Anterior cingulate cortex (tissue), 58 donors: ENCODE measurements around the gene KLC1.
A peak's percentile ranks its signal among the peaks of the same experiment; 100 is the strongest.

Experiments used
- DNase-seq, 58 donors: peaks; one replicate each; lab custom pipeline; 2025; lab: John Stamatoyannopoulos, UW

KLC1 gene

DNA sequence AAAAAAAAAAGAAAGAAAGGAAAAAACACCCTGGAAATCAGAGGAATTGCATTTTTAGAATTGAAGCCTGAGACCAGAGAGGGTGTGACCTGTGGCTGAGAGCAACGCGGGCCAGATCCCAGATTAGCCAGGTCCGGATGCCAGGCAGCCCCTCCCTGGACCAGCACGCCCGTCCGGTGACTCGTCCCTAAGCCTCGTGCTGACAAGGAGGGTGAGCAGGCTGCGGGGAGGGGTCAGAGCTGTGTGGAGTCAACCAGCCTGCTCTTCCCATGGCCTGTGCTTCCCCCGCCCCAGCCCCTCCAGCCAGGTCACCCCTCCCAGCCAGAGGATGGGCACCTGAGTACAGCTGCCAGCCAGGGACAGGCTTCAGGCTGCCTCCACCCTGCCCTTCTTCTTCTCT lies 4.2 kb upstream of the KLC1 start:
- DNase-seq: no peak

DNA sequence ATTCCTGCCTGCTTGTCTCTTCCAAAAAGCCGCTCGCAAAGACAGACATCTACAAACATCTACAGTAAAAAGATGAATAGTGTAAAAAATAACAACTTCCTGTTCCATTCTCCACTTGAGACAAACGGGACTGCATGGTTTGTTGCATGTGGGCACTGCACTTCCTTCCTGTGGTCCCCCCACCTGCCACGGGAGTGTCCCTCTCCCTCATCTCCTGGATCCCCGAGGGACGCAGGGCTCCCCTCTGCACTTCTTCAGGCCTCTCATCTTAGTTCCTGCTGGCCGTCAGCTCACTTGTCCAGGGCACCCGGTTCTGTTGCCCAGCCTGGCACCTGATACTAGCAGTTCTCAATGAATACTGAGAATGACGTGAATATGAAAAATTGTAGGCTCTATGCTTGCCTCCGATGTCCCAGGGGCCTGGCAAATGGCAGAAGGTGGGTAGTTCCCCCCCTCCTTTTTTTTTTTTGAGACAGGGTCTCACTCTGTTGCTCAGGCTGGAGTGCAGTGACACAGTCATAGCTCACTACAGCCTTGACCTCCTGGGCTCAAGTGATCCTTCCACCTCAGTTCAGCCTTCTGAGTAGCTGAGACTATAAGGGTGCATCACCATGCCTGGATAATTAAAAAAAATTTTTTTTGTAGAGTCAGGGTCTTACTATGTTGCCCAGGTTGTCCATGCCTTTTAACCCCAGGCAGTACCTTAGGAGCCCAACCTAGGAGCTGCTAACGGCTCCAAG lies 3.5 kb upstream of the KLC1 start:
- DNase-seq: no peak

- no peak for DNase-seq
Measured at GRCh38 chr14:103626146-103626850, 2.7 kb upstream of the KLC1 start.

DNA sequence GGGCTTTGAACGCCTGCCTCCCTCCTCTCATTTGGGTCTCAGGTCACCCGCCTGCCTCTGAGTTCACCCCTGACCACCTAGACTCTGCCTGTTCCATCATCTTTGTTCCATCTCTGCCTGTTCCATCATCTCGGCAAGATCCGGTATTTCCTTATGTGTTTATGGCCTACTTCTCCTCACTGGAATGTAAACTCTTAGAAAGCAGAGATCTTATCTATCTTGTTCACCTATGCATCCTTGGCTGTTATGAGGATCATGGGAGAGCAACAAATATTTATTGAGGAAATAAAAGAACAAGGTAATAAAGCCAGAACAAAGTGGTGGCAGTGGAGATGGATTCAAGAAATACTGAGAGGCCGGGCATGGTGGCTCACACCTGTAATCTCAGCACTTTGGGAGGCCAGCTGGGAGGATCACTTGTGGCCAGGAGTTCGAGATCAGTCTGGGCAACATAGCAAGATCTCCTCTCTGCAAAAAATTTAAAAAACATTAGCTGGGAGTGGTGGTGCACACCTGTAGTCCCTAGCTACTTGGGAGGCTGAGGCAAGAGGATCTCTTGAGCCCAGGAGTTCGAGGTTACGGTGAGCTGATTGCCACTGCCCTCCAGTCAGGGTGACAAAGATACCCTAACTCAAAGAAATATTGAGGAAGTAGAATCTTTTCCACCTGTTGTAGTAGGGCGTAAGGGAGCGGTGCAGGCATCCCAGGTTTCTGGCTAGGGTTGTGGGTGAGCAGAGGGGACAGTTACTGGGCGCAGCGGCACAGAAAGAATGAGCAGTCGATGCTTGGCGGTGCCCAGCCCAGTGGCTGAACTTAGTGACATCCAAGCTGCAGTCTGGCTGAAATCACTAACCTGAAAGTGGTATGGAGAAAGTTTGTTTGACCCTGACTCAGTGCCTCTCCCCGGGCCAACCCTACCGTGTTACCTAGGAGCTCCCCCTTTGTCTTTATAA lies 1.7 kb upstream of the KLC1 start:
- DNase-seq: no peak

DNA sequence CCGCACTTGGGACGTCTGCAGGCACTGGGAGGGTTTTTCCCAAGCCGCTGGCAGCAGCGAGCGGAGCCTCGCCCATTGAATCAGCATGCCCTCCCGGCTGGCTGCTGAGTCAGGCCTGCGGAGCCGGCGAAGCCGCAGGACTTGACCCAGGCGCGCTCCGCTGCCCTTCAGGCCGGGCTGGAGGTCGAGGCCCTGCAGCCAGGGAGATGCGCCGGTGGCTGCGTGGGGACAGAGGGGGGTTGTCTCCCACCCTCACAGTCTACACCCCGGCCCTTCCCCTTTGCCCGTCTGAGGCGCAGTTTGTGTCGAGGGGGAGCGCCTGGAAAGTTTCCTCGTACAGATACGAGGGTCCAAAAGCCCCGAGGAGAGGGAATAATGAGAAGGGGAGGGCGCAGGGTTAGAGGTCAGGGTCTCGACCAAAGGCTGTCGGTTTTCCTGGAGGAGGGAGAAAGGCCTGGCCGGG lies 759 bp upstream of the KLC1 start:
- DNase-seq: peak in 33 of 58 donors; percentile 11 to 66 (median 43)

DNA sequence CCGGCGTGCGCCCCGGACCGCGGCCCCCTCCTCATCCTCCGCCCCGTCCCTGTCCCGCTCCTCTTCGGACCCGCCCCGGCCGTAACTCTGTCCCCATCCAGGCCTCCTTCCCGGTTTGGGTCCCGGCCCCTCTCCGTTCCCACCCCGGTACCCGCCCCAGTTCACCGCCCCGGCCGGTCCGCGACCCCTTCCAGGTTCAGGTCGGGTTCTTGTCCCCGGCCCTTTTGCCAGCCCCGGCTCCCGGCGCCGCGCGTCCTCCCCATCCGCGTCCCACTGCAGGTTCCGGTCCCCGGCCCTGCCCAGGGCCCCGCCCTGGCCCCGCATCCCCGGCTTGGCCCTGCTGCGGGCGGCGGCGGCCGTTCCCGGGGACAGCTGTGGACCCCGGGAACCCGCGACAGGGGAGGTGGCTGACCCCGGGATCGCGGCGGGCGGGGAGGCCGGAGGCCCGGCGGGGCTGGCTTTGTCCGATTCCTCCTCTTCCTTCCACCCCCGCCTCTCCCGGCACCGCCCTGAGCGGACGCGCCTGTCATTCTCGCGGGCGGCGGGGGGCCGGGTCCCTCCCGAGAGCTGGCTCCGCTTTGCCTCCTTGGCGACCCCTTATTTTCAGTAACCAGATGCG lies 601 bp downstream of the KLC1 start:
- DNase-seq: peak in 36 of 58 donors; percentile 25 to 70 (median 47)

DNA sequence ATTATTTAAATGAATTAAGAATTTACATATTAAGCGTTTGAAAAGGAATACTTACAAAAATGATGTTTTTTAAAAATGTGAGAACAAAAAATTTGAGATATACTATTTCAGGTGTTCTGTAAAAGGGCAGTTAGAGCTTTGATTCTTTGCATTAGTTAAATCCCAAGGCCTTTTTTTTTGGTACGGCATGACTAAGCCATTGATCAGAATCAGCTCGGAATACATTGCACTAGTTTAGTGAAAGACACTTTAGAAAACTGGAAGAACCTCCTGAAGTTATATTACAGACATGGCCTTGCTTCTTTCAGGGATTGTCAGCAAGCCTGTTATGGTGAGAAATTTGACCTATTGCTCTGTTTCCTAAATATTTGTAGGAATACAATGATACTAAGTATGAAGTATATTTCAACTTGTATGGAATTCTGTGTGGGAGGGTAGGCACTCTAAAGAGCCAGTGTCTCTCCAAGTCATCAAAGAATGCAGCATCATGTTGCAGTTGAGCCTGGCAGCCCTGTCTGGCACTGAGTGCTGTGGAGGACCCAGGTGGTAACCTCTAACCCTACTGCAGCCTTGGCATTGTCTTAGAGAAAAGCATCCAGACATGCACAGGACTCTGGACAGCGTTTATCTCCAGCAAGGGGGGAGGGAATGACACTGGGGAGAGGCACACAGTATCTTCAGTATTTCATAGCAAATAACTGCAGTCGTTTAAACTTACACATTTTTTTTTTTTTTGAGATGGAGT lies 1.5 kb downstream of the KLC1 start:
- no peak for DNase-seq

- no peak for DNase-seq
Measured at GRCh38 chr14:103633391-103633790, 4.4 kb downstream of the KLC1 start.

- DNase-seq: no peak
Measured at GRCh38 chr14:103634156-103634555, 5.1 kb downstream of the KLC1 start.

GRCh38 chr14:103638594-103638993 lies 9.6 kb downstream of the KLC1 start:
- DNase-seq: no peak

DNA sequence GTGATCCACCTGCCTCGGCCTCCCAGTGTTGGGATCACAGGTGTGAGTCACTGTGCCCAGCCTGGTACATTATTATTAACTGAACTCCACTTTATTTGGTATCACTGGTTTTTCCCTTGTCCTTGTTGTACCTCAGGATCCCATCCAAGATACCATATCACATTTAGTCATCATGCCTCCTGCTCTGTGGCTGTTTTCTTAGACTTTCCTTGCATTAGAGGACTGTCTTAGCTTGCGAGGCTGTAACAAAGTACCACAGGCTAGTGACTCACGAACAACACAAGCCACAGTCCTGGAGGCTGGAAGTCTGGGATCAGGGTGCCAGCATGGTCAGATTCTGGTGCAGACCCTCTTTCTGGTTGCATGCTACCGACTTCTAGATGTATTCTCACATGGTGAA lies 12.2 kb downstream of the KLC1 start:
- DNase-seq: no peak

- no peak for DNase-seq
Measured at GRCh38 chr14:103646189-103646588, 17.2 kb downstream of the KLC1 start.

GRCh38 chr14:103649001-103649400 lies 20.0 kb downstream of the KLC1 start:
- no peak for DNase-seq

DNA sequence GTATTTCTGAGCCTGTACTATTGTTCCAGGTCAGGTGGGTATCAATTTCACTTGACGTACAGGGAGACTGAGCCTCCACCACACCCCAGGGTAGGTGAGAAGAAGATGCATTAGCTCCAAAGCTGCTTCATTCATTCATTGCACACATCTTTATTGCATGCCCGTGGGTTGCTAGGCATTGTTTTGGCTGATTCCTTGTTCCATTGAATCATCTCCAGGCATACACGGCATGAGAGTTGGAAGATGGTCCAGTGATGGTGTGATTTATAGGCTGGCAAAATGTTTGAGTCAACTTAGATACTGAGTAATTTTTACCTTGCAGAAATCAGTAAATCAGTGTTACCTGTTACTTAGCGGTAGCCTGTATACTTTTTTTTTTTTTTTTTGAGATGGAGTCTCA lies 21.2 kb downstream of the KLC1 start:
- DNase-seq: peak in 1 of 58 donors; percentile 7

DNA sequence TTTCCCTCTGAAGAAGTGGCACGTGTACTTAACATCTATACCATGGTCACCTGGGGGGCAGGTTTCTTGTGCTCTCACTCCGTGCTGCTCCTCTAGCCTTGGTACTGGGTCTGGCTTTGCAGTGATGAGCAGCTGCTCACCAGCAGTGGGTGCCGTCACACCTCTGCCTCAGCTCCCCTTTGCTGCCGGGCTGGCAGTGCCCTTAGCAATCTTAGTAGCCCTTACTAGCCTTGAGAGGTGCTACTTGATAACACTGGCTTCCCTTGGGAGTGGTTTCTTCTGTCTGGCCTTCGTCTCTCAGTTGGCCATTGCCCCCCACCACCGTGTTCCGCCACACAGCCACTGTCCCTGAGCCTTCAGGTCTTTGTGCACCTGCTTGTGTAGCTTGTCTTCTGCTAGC lies 22.6 kb downstream of the KLC1 start:
- DNase-seq: no peak

DNA sequence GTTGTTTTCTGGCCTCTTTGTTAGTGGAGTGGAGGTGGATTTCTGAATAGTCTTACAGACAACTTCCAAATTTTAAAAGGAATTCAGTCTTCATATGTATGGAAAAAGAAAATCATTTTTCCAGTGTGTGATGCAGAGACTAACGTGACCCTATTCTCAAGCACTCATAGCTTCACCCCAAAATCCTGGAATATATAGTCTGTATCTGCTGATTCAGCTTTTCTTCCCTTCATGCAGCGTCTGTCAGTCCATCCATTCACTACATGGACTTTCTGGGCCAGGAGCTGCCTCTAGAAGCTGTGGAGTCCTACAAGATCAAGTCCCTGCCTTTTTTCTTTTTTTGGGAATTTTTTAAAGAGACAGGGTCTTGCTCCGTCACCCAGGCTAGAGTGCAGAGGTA lies 23.8 kb downstream of the KLC1 start:
- DNase-seq: no peak

GRCh38 chr14:103653336-103653735 lies 24.3 kb downstream of the KLC1 start:
- DNase-seq: peak in 1 of 58 donors; percentile 12

DNA sequence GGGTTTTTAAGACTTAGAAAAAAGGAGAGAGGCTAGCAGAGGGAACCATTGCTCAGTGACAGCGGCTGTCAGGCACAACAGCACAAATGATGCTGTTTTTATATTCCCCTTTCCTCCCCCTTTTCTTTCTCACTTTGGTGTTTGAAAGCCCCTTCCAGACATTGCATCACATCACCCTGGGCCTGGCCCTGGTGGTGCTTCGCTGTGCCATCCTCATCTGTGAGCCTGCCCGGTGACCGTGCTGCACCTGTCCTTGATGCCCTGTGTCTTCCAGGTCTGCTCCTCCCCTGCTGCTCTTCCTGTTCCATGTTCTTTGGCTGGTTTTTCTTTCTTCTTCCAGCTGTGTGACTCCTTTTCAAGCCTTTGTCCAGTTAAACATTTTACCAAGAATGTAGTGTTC lies 24.8 kb downstream of the KLC1 start:
- no peak for DNase-seq

DNA sequence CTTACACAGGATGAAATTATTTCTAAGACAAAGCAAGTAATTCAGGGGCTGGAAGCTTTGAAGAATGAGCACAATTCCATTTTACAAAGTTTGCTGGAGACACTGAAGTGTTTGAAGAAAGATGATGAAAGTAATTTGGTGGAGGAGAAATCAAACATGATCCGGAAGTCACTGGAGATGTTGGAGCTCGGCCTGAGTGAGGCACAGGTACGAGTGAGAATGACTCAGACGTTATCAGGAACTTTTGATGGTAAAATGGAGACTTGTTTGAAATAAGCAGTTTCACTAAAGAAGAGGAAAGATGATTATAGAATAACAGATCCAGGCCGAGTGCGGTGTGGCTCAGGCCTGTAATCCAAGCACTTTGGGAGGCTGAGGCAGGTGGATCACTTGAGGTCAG lies 25.6 kb downstream of the KLC1 start:
- DNase-seq: no peak
